Peyer's patch (tissue), 4 donors: ENCODE data around the gene AKAP13.

ENCODE experiments used
- POLR2A ChIP-seq, 2 donors: fragments of 450-650 bp; IDR thresholded peaks; one replicate each; pipeline ENCODE4 v1.5.1; 2017; ENCODE audit warnings: antibody characterized with exemption in 2 of 2, mild to moderate bottlenecking in 2 of 2, moderate library complexity in 2 of 2
- TF ChIP-seq, protein P1 (sequence below), 6 experiments: fragments of 450-650 bp in 4 of 6; fragments of 200-600 bp in 2 of 6; sonication (generic) in 1 of 6; IDR thresholded peaks; one replicate each; pipeline ENCODE4 v1.5.1; 2017 to 2019; ENCODE audit warnings: antibody characterized with exemption in 6 of 6, mild to moderate bottlenecking in 3 of 6, moderate library complexity in 1 of 6

DNA sequence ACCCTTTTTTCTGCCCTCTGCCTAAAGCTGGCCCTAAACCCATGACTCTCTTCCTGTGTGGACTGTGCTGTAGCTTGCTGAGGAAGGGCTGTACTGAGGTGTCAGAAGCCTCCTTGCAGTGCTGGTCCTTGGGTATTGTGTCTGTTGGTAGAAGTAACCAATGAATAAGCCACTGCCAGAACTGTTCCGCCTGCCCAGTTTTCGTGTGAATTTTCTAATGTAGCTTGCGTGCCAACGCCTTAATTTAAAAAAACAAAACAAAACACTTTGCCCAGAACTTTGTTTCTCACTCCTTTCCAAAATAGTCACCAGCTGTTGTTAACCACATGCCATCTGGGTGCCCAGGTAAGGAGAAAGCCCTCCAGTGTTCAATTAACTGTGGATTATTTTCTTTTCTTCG, 312.5 kb downstream of the AKAP13 start:
- TF ChIP-seq, protein P1, sequence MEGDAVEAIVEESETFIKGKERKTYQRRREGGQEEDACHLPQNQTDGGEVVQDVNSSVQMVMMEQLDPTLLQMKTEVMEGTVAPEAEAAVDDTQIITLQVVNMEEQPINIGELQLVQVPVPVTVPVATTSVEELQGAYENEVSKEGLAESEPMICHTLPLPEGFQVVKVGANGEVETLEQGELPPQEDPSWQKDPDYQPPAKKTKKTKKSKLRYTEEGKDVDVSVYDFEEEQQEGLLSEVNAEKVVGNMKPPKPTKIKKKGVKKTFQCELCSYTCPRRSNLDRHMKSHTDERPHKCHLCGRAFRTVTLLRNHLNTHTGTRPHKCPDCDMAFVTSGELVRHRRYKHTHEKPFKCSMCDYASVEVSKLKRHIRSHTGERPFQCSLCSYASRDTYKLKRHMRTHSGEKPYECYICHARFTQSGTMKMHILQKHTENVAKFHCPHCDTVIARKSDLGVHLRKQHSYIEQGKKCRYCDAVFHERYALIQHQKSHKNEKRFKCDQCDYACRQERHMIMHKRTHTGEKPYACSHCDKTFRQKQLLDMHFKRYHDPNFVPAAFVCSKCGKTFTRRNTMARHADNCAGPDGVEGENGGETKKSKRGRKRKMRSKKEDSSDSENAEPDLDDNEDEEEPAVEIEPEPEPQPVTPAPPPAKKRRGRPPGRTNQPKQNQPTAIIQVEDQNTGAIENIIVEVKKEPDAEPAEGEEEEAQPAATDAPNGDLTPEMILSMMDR (IDR thresholded peaks at IDR 0.05), result no peak
- TF ChIP-seq POLR2A (IDR thresholded peaks at IDR 0.05), result peak; percentile 19 to 22
